ENCODE measurements around the gene TMEFF1.

DNA sequence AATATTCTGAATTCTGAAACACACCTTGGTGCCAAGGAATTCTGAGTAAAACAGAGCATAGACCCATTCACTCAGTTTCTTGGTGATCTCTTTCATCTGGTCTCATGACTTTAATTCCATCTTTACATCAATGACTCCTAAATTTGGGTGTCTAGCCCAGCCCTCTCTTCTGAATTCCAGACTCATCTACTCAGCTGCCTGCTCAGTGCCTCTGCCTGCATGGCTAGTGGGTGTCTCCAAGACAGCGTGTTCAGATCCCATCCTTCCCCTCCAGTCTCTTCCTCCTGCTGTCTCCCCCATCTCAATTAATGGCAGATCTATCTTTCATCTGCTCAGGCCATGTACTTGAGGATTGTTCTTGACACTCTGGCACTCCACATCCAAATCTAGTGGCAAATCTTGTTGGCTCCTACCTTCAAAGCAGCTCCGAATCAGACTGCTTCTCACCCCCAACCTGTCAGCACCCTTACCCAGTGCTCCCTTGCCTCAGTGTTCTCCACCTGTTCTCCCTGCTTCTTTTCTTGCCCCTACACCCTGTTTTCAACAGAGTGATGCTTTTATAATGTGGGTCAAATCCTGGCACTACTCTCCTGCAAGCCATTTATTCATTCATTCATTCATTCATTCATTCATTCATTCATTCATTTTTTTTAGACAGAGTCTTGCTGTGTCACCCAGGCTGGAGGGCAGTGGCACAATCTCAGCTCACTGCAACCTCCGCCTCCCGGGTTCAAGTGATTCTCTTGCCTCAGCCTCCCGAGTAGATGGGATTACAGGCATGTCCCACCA, 110.3 kb downstream of the TMEFF1 start:
- TF ChIP-seq, protein P1, sequence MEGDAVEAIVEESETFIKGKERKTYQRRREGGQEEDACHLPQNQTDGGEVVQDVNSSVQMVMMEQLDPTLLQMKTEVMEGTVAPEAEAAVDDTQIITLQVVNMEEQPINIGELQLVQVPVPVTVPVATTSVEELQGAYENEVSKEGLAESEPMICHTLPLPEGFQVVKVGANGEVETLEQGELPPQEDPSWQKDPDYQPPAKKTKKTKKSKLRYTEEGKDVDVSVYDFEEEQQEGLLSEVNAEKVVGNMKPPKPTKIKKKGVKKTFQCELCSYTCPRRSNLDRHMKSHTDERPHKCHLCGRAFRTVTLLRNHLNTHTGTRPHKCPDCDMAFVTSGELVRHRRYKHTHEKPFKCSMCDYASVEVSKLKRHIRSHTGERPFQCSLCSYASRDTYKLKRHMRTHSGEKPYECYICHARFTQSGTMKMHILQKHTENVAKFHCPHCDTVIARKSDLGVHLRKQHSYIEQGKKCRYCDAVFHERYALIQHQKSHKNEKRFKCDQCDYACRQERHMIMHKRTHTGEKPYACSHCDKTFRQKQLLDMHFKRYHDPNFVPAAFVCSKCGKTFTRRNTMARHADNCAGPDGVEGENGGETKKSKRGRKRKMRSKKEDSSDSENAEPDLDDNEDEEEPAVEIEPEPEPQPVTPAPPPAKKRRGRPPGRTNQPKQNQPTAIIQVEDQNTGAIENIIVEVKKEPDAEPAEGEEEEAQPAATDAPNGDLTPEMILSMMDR (IDR thresholded peaks at IDR 0.05; ENCODE audit: low read length): no peak
- no peak for TF ChIP-seq EZH2 (IDR thresholded peaks at IDR 0.05; ENCODE audit: borderline replicate concordance, low read length)

All from OCI-LY1 (cell line).